Mesodermal cell (in vitro differentiated cells): Measurements from ENCODE around the gene ABHD3.
A peak's percentile ranks its signal among the peaks of the same experiment; 100 is the strongest.
"Not testable (repeated sequence)": the region's sequence is repeated elsewhere in the genome, so short reads cannot be mapped to it uniquely, and the experiment has no call there.

ENCODE experiments used
- H3K27ac ChIP-seq: 2 replicates; pipeline ENCODE4 v1.7.0; 2013; ENCODE audit warnings: mild to moderate bottlenecking, low read depth, low read length, moderate library complexity; ENCODE audit not compliant: severe bottlenecking
- H3K36me3 ChIP-seq: 2 replicates; pipeline ENCODE4 v1.7.1; 2013; ENCODE audit warnings: mild to moderate bottlenecking, low read length, moderate library complexity; ENCODE audit not compliant: control insufficient read depth, insufficient read depth
- H3K4me1 ChIP-seq: one replicate; pipeline ENCODE4 v1.7.1; 2013; ENCODE audit warnings: mild to moderate bottlenecking, low read length; ENCODE audit not compliant: insufficient read depth, control insufficient read depth, poor library complexity, severe bottlenecking
- H3K4me3 ChIP-seq: 2 replicates; pipeline ENCODE4 v1.7.0; 2013; ENCODE audit warnings: low read length, control low read depth, mild to moderate bottlenecking; ENCODE audit not compliant: insufficient read depth, poor library complexity, severe bottlenecking; ENCODE audit errors: extremely low read depth
- H3K9me3 ChIP-seq: 2 replicates; pipeline ENCODE4 v1.7.1; 2013; ENCODE audit warnings: mild to moderate bottlenecking, low read length, moderate library complexity; ENCODE audit not compliant: control insufficient read depth
- WGBS, 2 experiments: methylation state at CpG; one replicate each; pipeline ENCODE4 v1.1.5; 2013; ENCODE audit warnings: missing lambda C conversion rate in 2 of 2; ENCODE audit not compliant: insufficient coverage in 2 of 2; 5-methylcytosine and 5-hydroxymethylcytosine counted together

ABHD3 gene

DNA sequence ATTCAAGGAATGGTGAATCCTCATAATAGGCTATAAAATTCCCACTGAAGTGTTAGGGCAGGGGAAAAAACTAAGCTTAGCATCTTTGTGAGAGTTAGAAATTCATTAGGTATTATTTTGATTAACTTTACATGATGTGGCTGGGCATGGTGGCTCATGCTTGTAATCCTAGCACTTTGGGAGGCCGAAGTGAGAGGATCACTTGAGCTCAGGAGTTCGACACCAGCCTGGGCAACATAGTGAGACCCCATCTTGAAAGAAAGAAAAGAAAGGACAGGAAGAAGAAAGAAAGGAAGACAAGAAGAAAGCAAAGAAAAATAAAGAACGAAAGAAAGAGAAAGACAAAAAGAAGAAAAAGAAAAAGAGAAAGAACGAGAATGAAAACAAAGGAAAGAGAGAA is 52.5 kb downstream of the ABHD3 start:
- Histone ChIP-seq H3K4me1 (no peaks in the 10 kb centered on the region), H3K4me3 (no peak overlapping the region), H3K36me3 (no peaks in the 10 kb centered on the region), H3K9me3 (no peaks in the 10 kb centered on the region), H3K27ac (no peak overlapping the region)
- 92 to 95% methylated on average over 4 of the region's 4 CpGs for WGBS, 2 experiments

GRCh38 chr18:21650311-21650710 is 54.3 kb downstream of the ABHD3 start:
- Histone ChIP-seq H3K4me1 (no peaks in the 10 kb centered on the region), H3K36me3 (no peaks in the 10 kb centered on the region), H3K4me3 (no peak overlapping the region), H3K27ac (no peak overlapping the region), H3K9me3 (no peaks in the 10 kb centered on the region)
- no CpG with 5 or more reads among the region's 1 CpG for WGBS, 2 experiments

DNA sequence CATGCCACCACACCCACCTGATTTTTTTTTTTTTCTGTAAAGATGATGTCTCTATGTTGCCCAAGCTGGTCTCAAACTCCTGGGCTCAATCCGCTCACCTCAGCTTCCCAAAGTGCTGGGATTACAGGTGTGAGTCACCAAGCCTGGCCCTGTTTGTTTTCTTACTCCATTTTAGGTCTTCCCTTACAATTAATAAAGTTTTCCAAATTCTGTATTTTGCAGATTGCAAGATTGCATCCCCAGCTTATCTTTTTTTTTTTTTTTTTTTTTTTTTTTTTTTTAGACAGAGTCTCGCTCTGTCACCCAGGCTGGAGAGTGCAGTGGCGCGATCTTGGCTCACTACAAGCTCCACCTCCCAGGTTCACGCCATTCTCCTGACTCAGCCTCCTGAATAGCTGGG is 64.2 kb downstream of the ABHD3 start:
- H3K27ac ChIP-seq, H3K36me3 ChIP-seq, H3K4me1 ChIP-seq, H3K4me3 ChIP-seq, H3K9me3 ChIP-seq: not testable (repeated sequence)
- 98 to 100% methylated on average over 1 to 4 of the region's 5 CpGs for WGBS, 2 experiments

DNA sequence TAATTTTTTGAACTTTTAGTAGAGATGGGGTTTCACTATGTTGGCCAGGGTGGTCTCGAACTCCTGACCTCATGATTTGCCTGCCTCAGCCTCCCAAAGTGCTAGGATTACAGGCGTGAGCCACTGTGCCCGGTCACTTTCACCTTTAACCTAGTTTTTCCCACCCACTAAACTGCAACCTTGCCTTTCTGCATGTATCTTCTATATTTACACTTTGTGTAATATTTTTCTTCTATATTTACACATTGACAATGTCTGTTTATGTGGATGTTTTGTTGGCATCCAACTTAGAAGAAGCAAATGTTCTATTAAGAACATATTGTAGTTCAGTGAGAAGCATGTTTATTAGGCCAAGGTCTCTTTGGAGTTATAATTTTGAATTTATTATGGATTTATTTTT is 65.8 kb downstream of the ABHD3 start:
- Histone ChIP-seq H3K36me3 (peaks cover 10% of the 10 kb centered on the region), H3K9me3 (no peaks in the 10 kb centered on the region), H3K4me1 (no peaks in the 10 kb centered on the region), H3K27ac (no peak overlapping the region), H3K4me3 (no peak overlapping the region)
- 75 to 93% methylated on average over 1 to 3 of the region's 3 CpGs for WGBS, 2 experiments

- H3K36me3 ChIP-seq, result peaks cover 17% of the 10 kb centered on the region
- no peak overlapping the region for H3K27ac ChIP-seq
- WGBS, 2 experiments, result 95 to 97% methylated on average over 13 of the region's 13 CpGs
- no peak overlapping the region for H3K4me3 ChIP-seq
- no peaks in the 10 kb centered on the region for H3K4me1 ChIP-seq
- H3K9me3 ChIP-seq, result no peaks in the 10 kb centered on the region
Observed at GRCh38 chr18:21636769-21637168, 67.8 kb downstream of the ABHD3 start.

DNA sequence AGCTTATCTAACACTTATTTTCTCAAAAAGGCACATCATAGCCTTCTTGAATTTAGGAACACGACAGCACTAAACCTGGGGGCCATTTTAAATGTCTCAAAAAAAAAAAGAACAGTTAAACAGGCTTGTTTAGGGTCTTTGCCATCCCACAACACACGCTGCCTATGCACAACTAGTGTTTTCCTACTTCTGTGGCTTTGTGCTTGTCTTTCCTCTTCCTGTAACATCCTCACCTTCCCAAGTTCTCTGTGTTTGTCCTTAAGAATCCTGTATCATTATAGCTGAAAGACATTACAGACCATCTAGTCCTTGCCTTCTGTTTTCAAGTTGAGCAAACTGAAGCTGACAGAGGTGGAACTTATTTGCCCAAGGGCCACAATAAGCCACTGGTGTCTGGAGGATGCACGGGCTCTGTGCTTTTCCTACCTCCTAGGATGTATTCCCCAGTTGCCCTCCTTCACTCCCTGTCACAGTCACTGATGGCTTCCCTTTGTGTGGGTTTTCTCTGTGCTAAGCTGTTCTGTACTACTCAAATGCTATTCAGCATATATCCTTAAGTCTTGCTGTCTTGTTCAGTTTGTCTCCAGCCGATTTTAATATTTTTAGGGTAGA is 69.9 kb downstream of the ABHD3 start:
- H3K36me3 ChIP-seq, result peaks cover 35% of the 10 kb centered on the region
- WGBS, 2 experiments, result 94 to 100% methylated on average over 1 to 2 of the region's 4 CpGs
- no peaks in the 10 kb centered on the region for H3K9me3 ChIP-seq
- no peaks in the 10 kb centered on the region for H3K4me1 ChIP-seq
- no peak overlapping the region for H3K27ac ChIP-seq
- H3K4me3 ChIP-seq, result no peak overlapping the region

GRCh38 chr18:21632393-21632792 is 72.2 kb downstream of the ABHD3 start:
- H3K36me3 ChIP-seq, result peaks cover 54% of the 10 kb centered on the region
- no peaks in the 10 kb centered on the region for H3K9me3 ChIP-seq
- no peaks in the 10 kb centered on the region for H3K4me1 ChIP-seq
- no peak overlapping the region for H3K4me3 ChIP-seq
- H3K27ac ChIP-seq, result no peak overlapping the region
- WGBS, 2 experiments, result no CpG with 5 or more reads among the region's 1 CpG

- Histone ChIP-seq H3K27ac (no peak overlapping the region), H3K9me3 (no peaks in the 10 kb centered on the region), H3K4me1 (no peaks in the 10 kb centered on the region), H3K36me3 (peaks cover 80% of the 10 kb centered on the region), H3K4me3 (no peak overlapping the region)
- WGBS, 2 experiments, result 98 to 100% methylated on average over 3 to 6 of the region's 9 CpGs
Observed at GRCh38 chr18:21629089-21629832, 75.3 kb downstream of the ABHD3 start.

DNA sequence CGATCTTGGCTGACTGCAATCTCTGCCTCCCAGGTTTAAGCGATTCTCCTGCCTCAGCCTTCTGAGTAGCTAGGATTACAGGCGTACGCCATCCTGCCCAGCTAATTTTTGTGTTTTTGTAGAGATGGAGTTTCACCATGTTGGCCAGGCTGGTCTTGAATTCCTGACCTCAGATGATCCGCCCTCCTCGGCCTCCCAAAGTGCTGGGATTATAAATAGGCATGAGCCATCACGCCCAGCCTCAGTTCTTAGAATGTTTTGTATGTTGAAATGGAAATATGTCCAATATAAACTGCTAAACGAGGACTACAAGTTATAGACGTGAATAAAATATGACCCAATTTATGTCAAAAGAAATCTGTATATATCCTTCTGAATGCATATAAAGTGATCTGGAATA is 82.9 kb downstream of the ABHD3 start:
- 97 to 100% methylated on average over 6 of the region's 9 CpGs for WGBS, 2 experiments
- H3K36me3 ChIP-seq, result peaks cover 90% of the 10 kb centered on the region
- H3K9me3 ChIP-seq, H3K4me3 ChIP-seq, H3K4me1 ChIP-seq, H3K27ac ChIP-seq: not testable (repeated sequence)

DNA sequence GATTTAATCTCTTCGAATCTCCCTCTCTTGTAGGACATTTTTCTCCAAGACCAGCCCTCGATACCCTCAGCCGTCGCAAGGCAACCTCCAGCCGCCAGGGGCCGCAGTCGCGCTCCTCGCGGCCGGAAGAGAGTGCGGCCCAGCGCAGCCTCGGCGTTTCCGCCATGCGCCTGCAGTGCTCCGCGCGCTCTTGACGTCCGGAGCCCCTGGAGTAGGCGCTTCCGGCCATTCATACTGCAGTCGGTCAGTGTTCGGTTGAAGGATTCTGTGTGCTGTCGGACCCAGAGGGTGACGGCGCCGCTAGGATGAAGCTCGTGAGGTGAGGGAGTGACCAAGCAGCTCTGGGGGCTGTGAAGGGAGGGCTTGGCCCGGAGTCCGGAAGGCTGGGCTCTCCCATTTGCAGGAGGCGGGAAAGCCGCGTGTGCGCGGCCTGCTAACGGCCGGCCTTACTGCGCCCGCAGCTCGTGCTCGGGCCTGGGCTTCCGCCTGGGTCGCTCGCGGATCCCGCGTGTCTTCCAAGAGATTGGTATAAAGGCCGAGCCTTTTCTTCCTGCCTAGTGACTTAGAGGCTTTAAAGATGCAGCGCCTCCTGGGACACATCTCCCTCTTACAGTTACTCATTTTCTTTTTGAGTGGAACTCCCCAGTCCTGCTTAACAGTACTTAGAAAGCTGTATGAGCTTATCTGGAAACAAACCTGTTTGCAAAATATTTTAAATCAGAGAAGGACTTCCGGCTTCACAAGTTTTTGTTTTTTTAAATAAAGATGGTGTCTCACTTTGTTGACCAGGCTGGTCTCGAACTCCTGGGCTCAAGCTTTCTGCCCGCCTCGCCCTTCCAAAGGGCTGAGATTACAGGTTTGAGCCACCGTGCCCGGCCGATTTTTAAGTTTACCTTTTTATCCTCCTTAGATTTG is 92.2 kb downstream of the ABHD3 start, which contains the start of gene SNRPD1:
Gene SNRPD1 (plus strand): TSS at position 190 of the 915 bp plus-strand sequence. CDS start 116 bp downstream, at position 306.
- Histone ChIP-seq H3K4me3 (peak within 1 kb of the TSS; percentile 70), H3K27ac (peak within 1 kb of the TSS; percentile 93), H3K4me1 (peaks cover 3% of the 10 kb centered on the region), H3K36me3 (peaks cover 36% of the 10 kb centered on the region), H3K9me3 (peaks cover 6% of the 10 kb centered on the region)
- 1% methylated on average over 52 to 56 of the region's 59 CpGs for WGBS, 2 experiments
